Epithelial cell of proximal tubule (primary cell): ENCODE results near the gene SAAL1. TPM values are rescaled to one million over a fixed set of nuclear protein-coding genes. Genes with fewer than 3 reads are reported as not detected.

ENCODE experiments used
- DNase-seq: peaks from one replicate; pipeline ENCODE4 v3.0.0-alpha.2; 2011; ENCODE audit warnings: low read depth
- H3K4me3 ChIP-seq: 2 replicates; pipeline ENCODE4 v1.5.1; 2011; ENCODE audit warnings: low read depth, mild to moderate bottlenecking, low read length
- total RNA-seq: library from RNA; depleted of rRNA; stranded (reverse); fragments of >200 nt; gene quantifications from 2 replicates; pipeline ENCODE4 v1.2.3, GENCODE V29; 2015
- TF ChIP-seq, protein P1 (sequence below): conservative IDR thresholded peaks from 2 replicates; pipeline ENCODE4 v1.5.1; 2012; ENCODE audit warnings: low read depth, mild to moderate bottlenecking, low read length

SAAL1 gene
- total RNA-seq, 1 donor from 2014 or later = 22.8 TPM

DNA sequence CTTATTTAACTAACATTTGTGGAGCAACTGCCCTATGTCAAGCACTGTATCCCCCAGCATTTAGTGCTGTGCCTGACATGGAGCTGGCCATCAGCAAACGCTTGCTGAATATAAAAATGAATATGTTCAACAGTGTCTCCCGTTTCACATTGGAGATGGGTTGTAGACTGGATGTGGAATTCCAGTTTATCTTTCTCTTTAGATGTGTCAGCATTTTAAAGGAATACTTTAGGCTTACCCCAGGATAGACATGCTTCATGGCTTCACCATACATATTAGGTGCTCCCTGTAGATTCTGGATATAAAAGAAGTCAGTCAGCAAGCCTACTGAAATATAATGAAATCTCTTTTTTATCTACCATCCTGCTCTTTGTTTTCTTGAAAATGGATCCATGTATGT lies 38.5 kb downstream of the SAAL1 start:
- DNase-seq = no peak

DNA sequence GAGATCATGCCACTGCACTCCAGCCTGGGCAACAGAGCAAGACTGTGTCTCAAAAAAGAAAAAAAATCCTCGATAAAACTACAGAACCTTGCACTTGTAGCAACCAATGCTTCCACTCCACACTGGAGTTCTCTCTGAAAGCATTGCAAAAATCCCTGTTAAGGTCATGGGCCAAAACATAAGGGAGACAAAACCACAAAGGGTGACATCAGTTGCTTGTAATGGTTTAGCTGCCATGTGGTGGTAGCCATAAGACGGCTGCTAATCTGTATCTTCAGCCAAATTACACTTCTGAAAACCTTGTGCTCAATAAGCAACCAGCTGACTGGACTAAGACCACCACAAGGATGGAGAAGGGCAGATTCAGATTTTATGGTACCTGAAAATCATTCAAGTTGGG lies 39.3 kb downstream of the SAAL1 start:
- no peak overlapping the region for H3K4me3 ChIP-seq
- TF ChIP-seq, protein P1, sequence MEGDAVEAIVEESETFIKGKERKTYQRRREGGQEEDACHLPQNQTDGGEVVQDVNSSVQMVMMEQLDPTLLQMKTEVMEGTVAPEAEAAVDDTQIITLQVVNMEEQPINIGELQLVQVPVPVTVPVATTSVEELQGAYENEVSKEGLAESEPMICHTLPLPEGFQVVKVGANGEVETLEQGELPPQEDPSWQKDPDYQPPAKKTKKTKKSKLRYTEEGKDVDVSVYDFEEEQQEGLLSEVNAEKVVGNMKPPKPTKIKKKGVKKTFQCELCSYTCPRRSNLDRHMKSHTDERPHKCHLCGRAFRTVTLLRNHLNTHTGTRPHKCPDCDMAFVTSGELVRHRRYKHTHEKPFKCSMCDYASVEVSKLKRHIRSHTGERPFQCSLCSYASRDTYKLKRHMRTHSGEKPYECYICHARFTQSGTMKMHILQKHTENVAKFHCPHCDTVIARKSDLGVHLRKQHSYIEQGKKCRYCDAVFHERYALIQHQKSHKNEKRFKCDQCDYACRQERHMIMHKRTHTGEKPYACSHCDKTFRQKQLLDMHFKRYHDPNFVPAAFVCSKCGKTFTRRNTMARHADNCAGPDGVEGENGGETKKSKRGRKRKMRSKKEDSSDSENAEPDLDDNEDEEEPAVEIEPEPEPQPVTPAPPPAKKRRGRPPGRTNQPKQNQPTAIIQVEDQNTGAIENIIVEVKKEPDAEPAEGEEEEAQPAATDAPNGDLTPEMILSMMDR = no peak
- DNase-seq = no peak

More for the DNA sequence above, 38.5 kb downstream of the SAAL1 start:
- TF ChIP-seq, protein P1 = no peak
- no peak overlapping the region for H3K4me3 ChIP-seq

DNA sequence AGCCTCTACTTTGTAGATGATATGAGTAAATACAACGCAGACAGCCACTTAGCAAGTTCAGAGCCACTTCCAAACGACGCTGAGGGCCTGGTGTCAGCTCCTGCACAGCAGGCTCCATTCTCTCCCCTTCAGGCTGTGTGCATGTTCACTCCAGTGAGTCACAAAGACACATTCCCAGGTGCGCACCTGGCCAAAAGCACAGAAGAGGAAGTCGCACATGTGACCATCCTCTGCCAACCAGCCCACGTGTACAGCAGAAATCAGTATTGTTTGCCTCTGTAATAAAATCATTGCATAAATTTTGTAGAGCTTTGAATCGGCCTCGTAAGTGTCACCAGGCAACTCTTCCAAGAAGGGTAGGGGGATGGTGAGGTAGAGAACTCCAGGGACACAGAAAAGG lies 40.3 kb downstream of the SAAL1 start:
- TF ChIP-seq, protein P1 = no peak
- H3K4me3 ChIP-seq = no peak overlapping the region
- no peak for DNase-seq

DNA sequence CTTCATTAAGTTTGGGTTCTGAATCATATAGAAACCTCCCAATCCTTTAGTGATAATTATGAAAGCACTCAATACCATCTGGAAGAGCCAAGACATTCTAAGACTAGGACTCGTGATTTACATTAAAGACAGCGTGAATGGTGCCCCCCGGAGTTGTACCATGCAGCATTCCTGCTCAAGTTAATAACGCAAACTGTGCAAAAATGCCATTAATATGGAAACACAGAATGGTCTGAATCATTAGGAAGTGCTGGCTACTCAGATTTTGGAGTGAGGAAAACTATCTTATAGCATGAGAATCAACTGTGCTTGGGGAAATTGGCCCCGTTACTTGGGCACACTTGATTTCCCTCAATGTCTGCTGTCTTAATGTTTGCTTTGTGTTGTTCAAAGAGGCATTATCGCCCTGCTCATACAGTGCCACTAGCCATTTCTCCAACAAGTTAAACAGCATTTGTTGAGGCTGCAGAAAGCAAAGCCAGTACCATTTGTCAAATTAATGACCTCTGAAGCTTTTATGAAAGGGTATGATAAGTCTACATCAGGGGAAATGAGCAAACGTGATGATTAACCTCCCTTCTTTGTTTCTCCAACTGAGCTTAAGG lies 41.3 kb downstream of the SAAL1 start:
- no peak overlapping the region for H3K4me3 ChIP-seq
- no peak for DNase-seq
- TF ChIP-seq, protein P1 = no peak

DNA sequence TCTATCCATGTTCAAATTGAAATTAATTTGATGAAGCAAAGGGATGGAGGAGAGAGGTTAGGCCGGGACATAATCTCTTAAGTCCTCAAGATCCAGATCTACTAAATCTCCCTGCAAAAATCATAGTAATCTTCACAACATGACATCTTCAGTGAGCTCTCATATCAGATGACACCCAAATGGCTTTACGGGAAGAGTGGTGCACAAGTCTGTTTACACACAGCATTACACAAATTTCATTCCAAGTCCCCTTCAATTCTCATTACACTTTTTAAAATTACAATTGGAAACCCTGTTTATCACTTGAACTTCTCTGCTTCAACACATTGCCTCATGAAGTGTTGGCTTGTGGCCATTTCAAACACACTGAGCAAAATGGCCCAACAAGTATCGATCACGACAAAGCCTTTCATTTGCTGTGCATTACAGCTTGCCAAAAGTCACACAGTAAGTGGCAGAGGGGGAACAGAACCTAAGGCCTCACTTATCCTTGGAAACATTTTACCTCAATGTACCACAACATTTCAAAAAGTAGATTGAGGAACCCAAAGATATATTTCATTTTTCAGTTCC lies 41.9 kb downstream of the SAAL1 start:
- TF ChIP-seq, protein P1 = no peak
- DNase-seq = no peak
- H3K4me3 ChIP-seq = no peak overlapping the region

DNA sequence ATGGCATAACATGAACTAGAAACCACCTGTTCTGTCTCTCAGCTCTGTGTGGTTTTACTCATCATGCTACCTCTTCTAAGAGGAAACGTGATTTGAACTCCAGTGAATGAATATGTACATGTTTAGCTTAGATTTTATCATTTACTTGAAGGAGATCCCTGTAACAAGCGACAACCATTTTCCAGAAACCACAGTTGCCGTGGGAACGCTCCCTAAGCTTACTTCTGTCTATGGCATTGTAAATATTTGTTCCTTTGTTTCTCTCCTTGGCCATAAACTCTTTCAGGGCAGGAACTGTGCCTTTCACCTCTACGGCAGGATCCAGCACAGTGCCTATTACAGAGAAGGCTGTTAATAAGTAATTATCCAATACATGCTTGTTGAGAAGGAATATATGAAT lies 42.8 kb downstream of the SAAL1 start:
- H3K4me3 ChIP-seq = no peak overlapping the region
- TF ChIP-seq, protein P1 = no peak
- DNase-seq = no peak

DNA sequence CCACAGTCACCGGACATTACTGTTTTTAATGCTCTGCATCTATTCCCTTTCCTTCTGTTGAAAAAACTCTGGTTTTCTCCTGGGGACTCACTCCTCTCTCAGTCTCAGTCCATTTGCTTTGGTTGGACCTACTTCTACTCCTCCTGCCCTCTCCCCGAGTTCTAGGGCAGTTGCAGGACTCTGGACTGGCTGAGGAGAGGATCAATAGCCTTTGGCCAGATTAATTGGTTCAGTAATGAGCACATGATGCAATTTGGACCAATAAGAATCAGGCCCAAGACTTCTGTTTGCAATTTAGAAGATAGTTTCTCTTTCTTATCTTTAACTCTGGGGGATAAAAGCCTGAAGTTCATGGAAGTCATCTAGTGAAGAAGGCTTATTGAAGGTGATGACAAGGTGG lies 44.5 kb downstream of the SAAL1 start:
- TF ChIP-seq, protein P1 = no peak
- no peak for DNase-seq
- no peak overlapping the region for H3K4me3 ChIP-seq
